ENCODE data around the gene ZIC1.

ZIC1 gene

DNA sequence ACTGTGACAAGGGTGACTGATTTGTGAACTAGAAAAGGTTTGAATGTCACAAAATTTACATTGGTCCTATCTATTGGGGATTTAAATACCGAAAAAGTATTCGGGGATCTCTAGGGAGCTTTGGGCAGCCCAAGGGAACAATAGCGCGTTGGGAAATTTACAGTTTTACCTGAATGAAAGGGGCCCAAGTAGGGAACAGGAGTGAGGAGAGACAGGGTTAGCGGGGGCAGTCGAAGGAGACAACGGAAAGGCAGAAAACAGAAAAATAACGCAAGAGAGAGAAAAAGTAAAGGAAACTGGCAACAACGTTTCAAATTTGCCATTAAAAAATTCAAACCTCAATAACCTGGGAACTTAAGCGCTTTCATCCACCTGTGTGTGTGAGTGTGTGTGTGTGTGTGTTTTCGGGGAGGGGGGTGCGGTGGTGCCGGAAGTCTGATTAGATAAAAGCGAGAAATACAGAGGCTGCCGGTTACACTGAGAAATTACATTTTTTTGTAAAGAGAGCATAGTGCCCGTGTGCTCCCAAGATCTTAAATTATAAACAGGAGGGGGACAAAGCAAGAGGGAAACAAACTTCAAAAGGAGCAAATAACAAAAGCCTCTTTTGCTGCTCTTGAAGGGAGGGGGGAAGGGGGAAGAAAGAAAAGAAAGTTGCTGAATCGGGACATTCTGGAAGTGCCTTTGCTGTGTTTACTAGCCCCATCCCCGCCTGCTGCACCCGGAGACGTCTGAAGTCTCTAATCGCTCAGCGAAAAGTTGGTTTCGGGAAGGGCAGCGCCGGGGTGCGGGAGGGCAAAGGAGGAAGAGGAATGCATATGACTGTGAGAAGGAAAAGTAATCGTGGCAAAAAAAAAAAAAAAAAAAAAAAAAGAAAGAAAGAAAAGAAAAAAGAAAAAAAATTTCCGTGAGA is 721 bp upstream of the ZIC1 start:
- no peak for DNase-seq (ENCODE audit: low read depth in 2 of 2, low spot score in 1 of 2)

DNA sequence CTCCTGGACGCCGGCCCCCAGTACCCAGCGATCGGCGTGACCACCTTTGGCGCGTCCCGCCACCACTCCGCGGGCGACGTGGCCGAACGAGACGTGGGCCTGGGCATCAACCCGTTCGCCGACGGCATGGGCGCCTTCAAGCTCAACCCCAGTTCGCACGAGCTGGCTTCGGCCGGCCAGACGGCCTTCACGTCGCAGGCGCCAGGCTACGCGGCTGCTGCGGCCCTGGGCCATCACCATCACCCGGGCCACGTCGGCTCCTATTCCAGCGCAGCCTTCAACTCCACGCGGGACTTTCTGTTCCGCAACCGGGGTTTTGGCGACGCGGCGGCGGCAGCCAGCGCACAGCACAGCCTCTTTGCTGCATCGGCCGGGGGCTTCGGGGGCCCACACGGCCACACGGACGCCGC is 956 bp downstream of the ZIC1 start:
- DNase-seq (ENCODE audit: low read depth in 2 of 2, low spot score in 1 of 2) = no peak

DNA sequence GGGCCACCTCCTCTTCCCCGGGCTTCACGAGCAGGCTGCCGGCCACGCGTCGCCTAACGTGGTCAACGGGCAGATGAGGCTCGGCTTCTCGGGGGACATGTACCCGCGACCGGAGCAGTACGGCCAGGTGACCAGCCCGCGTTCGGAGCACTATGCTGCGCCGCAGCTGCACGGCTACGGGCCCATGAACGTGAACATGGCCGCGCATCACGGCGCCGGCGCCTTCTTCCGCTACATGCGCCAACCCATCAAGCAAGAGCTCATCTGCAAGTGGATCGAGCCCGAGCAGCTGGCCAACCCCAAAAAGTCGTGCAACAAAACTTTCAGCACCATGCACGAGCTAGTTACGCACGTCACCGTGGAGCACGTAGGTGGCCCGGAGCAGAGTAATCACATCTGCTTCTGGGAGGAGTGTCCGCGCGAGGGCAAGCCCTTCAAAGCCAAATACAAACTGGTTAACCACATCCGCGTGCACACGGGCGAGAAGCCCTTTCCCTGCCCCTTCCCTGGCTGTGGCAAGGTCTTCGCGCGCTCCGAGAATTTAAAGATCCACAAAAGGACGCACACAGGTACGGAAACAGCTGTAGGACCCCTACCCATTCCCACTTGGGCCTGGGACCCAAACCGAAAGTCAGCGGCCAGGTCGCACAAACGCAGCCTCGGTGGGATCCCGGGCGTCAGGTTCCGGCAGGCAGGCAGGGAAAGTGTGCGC is 1.5 kb downstream of the ZIC1 start:
- no peak for DNase-seq (ENCODE audit: low read depth in 2 of 2, low spot score in 1 of 2)

DNA sequence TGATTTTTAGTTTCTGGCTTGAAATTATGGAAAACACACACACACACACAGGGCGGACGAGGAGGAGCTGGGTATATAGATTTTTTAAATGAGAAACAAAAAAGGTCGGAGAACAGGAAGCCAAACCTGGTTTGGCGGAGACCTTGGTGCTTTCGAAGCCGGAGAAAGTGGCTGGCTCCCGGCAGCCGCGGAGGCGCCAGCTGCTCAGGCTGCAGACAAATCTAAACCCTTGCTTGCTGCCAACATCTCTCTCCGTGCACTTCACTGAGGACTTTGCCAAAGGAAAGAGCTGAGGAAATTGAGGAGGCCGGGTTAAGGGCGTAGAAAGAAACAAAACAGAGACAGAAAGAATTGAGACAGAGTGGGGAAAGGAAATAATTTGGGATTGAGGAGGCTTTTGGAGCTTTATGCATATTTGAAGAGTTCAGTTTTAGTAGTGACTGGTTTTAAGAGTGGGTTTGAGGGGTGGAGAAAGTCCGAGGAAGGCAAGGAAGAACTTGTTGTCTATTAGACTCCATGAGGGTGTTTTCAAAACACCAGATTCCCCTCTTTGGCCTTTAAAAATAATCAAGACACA is 2.2 kb downstream of the ZIC1 start:
- DNase-seq (ENCODE audit: low read depth in 2 of 2, low spot score in 1 of 2) = no peak

DNA sequence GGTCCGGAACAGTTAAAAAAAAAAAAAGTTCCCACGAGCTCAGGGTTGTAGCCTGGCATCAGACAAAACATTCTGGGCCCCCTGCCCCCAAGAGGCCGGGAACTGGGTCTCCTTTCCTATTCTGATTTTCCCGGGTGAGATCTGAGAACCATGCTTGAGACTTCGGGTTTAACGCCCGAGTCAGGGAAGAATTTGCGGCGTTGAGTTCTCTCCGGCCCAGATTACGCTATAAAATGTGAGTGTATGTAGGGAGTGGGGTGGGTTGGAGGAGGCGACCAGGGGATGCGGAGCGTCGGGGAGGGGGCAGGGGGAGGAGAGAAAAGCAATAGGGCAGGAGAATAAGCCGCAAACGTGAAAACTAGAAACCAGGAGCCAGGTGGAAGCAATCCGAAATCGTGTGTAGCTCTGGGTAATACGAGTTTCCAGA is 2.7 kb downstream of the ZIC1 start:
- DNase-seq (ENCODE audit: low read depth in 2 of 2, low spot score in 1 of 2) = no peak

DNA sequence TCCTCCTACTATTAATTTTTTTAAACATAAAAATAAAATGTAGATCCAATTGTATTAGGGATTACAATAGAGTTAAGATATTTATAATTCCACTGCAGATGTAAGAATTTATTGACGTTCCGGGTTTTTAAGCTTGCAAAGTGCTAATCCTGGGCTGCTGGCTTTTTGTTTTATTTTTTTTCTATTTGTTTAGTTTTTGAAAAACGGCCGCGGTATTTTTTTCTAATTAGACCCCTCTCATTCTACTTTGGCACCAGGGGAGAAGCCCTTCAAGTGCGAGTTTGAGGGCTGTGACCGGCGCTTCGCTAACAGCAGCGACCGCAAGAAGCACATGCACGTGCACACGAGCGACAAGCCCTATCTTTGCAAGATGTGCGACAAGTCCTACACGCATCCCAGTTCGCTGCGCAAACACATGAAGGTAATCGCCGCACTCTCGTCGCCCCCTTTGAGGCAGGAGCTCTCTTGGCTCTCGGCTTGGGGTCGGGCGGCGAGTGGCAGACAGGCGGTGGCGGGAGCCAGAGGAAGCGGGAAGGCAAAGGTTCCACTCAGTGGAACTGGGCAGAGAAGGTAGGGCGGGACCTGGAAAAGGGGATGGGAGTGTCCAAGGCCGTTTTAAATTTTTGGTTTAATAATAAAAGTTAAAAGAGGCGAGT is 3.2 kb downstream of the ZIC1 start:
- DNase-seq (ENCODE audit: low read depth in 2 of 2, low spot score in 1 of 2) = no peak

DNA sequence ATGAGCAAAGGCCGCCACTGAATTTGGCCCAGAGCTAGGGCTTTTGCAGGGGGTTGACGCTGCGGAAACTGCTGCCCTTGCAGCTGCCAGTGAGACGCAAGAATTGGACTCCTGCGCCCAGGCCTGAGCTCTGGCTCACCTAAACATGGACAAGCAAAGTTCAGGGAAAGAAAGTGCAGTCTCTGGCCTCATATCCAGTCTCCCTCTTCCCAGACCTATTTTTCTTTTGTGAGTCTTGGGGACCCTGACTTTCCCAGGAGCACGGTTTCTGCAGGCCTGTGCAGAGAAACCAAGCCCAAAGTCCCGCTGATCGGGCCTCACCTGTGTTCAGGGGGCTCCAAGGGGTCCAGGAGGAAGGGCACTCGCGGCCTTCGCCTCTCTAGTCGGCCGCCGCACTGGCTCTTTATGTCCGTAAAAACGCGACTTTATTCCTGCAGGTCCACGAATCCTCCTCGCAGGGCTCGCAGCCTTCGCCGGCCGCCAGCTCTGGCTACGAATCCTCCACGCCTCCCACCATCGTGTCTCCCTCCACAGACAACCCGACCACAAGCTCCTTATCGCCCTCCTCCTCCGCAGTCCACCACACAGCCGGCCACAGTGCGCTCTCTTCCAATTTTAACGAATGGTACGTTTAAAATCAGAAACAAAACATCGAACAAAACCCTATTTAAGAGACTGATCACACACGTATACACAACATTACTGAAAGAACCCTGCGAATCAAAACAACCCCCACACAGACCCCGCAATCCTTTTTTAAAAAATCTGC is 3.9 kb downstream of the ZIC1 start:
- no peak for DNase-seq (ENCODE audit: low read depth in 2 of 2, low spot score in 1 of 2)

DNA sequence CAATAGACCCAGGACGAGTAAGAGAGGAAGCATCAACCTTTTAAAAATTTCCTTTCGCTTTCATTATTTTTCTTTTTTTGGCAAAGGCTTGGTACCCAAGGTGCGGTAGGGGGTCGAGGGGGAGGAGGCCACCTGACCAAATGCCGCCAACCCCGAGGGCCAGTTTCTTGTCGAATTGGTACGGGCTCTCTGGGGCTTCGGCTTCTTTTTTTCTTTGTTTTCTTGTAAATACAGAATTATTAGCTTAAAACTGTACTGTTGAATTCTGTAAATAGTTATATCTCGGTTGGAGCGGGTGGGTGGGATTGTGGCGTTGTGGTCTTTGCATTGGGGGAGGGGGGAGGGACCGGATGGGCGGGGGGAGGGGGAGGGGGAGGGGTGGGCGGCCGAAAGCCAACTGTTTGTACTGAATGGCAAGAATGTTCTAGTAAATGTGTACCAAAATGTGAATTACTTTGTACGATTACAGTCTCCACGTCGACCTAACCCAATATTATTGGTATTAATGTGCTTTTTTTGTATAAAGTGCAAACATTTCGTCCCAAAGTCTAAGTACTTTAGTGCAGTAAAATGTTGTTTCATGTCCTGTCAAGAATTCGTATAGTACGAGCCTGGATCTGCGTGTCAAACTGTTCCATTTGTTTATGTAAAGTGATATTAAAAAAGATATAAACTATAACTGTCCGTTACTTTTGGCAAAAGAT is 4.7 kb downstream of the ZIC1 start:
- no peak for DNase-seq (ENCODE audit: low read depth in 2 of 2, low spot score in 1 of 2)

DNA sequence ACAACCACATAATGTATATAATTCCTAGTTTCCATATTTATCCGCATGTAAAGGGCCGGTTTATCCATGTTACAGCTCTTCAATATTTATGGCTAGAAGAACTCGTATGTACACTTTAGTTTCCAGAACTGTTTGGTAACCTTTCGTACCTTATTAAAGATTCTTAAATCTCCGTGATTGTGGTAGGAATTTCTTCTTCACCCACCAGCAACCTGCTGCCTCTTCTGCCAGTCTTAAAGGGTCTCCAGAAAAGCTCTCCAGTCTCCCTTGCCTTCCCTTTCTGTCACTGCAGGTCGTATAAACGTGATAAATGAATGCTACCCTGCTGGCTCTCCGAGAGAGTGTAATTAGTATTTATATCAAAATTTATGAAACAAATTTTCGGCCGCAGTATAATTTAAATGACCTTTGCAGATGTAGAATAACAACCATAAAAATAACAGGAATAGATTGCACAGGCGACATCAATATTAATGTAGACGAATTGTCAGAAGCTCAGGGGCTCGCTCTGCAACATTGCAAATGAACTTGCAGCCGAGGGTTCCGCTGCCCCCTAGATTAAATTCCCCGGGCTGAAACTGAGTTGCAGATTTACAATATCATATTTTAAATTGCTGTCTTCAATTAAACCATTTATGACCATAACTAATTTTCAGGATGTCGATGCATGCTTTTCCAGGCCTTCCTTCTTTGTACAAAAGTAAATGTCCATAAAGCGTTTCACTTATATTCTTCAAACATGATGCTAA is 5.4 kb downstream of the ZIC1 start:
- no peak for DNase-seq (ENCODE audit: low read depth in 2 of 2, low spot score in 1 of 2)

DNA sequence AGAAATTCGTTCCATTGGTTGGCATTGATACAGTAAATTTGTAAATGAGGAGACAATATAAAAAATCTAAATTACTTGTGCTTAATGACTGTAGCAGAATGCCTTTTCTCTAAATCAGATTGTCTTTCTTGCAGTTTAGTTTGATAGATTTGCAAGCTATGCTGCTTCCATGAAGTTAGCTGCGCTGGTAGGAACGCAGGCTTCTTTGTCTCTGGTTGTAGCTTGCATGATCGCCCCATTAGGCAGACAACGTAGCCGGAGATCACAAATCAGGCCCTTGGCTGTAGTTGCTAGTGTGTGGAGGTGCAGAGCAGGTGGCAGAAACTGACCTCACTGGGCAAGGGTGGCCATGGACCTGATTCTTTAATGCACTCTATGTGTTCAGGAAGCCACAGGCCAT is 6.1 kb downstream of the ZIC1 start:
- DNase-seq (ENCODE audit: low read depth in 2 of 2, low spot score in 1 of 2) = no peak

DNA sequence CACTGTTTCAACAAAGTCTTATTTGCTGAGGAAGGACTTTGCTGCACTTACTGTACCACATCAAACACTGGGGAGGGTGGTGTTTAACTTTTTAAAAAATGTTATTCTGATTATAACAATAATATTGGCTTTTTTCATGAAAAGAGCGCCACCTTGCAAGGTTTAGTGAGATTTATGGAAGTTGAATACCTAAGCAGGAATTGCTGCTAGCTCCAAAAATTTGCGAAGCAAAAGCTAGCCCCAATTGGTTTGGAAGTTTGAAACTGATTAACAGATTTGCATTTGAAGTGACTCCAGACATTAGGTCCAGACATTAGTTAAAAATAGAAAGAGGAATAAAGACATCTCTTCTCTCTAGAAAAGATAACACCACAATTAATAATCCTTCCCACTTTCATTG is 6.7 kb downstream of the ZIC1 start:
- no peak for DNase-seq (ENCODE audit: low read depth in 2 of 2, low spot score in 1 of 2)

DNA sequence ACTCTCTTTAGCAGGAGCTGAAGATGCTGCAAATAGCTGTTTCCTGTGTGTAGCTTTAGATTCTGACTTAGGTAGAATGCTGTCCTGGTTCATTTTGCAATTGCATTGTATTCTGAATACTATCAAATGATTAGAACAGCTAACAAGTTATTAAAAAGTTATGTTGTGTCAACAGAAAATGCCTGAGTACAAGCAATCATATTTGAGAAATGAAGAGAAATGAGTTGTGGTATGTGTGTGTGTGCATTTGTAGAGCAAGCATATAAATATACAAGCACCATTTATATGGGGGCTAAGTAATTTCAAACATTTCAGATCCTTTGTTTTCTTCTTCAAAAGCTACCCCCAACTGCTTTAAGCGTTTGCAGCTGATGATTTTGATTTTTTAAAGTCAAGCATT is 7.8 kb downstream of the ZIC1 start:
- DNase-seq (ENCODE audit: low read depth in 2 of 2, low spot score in 1 of 2) = no peak

DNA sequence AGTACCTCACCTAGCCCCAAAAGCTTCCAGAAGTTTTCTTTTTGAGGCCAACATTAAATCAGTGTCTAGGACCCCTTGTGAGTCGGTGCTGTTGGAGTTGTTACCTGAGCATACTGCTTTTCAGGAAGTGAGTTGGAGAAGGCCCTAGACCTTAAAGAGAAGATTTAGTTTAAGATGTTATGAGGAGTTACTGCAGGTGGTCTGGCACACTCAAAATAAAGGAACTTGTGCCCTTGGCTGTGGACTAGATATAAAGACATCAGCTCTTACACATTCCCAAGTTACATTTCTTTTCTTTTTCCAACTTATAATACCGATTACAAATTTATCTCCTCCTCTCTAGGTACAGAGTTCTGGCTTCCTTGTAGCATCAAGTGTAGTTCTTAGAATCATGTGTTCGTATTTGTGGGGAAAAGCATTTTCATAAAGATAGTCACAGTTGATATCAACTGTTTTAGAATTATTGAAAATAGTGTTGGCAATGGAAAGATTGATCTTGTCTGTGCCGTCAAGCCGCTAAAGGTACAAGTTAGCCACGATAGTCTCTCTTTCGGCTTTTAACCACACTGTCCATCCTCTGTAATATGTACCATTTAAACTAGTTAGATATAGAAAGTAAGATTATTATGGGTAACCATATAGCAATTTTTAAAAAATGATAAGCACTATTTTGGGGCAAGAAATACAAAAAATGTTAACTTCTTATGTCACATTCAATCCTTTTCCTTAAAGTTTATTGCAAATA is 8.6 kb downstream of the ZIC1 start:
- no peak for DNase-seq (ENCODE audit: low read depth in 2 of 2, low spot score in 1 of 2)

DNA sequence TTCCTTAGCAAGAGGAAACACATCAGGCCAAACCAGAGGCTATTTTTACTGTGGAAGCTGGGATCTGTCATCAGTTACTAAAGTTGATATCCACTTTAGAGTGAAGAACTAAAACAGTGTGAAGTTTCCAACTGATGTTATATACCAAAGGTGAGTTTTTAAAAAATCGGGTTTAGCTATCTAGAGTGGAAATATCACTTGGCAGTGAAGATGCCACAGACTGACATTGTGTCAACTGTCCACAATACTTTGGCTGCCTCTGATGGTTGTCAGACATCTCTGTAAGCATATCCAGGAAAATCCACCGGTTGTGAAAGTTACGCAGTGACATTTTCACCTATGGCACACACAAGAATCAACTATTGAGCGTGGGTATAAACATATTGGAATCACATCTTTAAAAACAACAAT is 9.2 kb downstream of the ZIC1 start:
- DNase-seq (ENCODE audit: low read depth in 2 of 2, low spot score in 1 of 2) = no peak

DNA sequence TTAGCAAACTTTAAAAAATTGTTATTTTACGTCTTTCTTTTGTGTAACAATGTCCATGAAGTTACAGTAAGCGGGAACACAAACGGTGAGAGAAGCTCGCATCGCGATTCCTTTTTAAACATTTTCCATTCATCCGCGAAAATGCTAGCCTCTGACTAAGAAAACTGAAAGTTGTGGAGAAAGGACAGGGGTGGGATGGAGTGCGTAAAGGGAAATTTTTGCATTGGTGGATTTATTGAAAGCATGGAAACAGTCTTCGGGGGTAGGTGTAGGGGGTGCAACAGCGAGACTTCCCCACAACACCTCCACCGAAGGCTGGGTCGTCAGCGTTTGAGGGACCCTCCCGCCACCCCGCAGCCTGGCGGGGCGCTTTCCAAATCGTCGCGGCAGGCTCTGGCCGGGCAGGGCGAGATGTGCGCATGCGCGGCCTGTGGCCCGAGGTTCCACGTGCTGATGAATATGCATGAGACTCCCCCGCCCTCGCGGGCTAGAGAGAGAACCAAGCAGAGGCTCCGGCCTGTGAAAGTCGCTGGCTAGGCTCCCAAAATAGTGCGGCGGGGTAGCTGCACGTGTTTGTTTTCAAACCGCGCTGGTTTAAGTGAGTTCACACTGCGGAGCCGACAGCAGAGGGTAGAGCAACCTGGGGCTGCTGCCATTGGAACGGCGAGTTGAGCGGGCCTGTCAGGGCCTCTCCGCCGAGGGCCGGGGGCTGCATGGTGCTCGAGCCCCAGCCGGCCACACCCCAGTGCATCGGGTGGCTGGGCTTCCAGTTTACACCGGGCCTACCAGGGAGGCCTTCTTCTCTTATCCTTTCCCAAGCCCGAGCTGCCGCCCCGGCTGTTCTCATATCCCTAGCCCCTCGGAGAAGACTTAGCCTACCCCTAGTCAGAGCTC is 9.9 kb downstream of the ZIC1 start:
- no peak for DNase-seq (ENCODE audit: low read depth in 2 of 2, low spot score in 1 of 2)

DNA sequence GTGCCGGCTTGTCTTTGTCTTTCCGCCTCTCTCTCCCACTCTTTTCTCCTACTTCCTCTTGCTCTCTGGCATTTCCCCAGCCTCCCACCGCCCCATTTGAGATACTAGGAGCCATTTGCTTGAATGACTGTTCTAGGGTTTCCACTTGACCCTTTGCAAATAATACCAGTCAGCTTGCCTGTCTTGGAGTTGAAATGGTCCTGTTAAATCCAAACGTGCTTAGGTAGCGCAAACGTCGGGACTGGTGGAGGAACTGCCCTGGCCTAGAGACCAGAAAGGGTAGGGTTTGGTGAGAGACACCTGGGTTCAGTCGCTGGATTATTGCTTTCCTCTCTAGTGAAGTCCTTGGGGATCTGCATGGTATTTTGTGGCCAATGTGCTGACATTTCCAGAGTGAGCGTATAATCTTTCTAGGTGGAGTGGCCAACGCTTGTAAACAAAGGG is 10.6 kb downstream of the ZIC1 start:
- DNase-seq (ENCODE audit: low read depth in 2 of 2, low spot score in 1 of 2) = no peak

DNA sequence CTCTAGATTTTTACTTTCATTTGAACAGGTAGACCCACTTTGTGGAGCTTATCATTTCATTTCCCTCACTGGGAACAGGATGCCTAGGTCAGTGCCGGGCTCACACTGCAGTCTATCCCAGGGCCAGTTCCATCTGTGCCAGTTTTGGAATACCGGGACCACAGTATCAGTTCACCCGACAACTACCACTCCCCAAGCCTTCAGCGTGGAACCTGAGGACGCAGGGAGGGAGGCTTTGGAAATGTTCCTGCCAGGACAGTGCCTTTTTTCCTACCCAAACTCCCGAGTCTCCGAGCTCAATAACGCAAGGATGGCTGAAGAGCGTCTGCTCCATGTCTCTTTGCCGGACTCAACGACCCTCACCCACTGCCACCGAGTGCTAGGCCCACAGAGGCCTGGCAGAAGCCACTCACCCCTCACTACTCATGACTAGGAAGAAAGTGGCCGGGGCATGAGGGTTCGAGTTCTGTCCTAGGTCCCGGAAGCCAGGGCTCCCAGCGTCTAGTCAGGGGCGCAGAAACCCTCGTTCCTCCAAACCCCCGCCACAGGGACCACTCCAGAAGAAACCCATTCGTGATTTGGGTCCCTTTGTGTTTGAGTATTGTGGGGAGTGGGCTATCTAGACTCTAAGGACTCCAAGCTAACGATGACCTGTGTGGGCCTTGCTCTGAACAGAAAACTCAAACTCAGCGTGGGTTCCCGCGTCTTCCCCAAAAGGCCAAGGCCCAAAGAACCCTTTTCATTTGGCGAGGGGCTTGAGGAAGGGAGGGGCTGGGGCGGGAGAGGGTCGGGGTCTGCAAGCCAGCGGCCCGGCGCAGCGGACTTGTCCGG is 11.4 kb downstream of the ZIC1 start:
- DNase-seq (ENCODE audit: low read depth in 2 of 2, low spot score in 1 of 2) = no peak

Measured in stimulated activated CD8-positive, alpha-beta memory T cell treated with anti-CD3 and anti-CD28 coated beads, Interleukin-4, amount 100 ng/mL, for 4 hours (primary cell).